H9 (cell line): Measurements from ENCODE around the gene GJA10. TPM values are rescaled to one million over a fixed set of nuclear protein-coding genes. Genes with fewer than 3 reads are reported as not detected.

Source experiments
- DNase-seq: peaks from one replicate; pipeline ENCODE4 v3.0.0-alpha.2; 2017
- H2AFZ ChIP-seq: one replicate; pipeline ENCODE4 v1.6.1; 2013; ENCODE audit warnings: mild to moderate bottlenecking, low read length, control low read depth, moderate library complexity
- H2AK5ac ChIP-seq: 2 replicates; pipeline ENCODE4 v1.6.1; 2013; ENCODE audit warnings: low read length, control low read depth, mixed read lengths; ENCODE audit not compliant: insufficient read length
- H2BK120ac ChIP-seq: one replicate; pipeline ENCODE4 v1.6.1; 2013; ENCODE audit warnings: low read depth, mild to moderate bottlenecking, low read length, control low read depth, inconsistent platforms; ENCODE audit not compliant: poor library complexity, severe bottlenecking
- H2BK12ac ChIP-seq: 2 replicates; pipeline ENCODE4 v1.6.1; 2013; ENCODE audit warnings: low read length, control low read depth, mixed read lengths, low read depth; ENCODE audit not compliant: insufficient read length
- H2BK15ac ChIP-seq: 2 replicates; pipeline ENCODE4 v1.6.1; 2013; ENCODE audit warnings: low read depth, low read length, control low read depth
- H2BK20ac ChIP-seq: one replicate; pipeline ENCODE4 v1.6.1; 2013; ENCODE audit warnings: low read depth, mild to moderate bottlenecking, low read length, control low read depth, inconsistent platforms; ENCODE audit not compliant: poor library complexity, severe bottlenecking
- H2BK5ac ChIP-seq: 2 replicates; pipeline ENCODE4 v1.6.1; 2013; ENCODE audit warnings: low read length, control low read depth, mixed read lengths; ENCODE audit not compliant: insufficient read length
- H3K14ac ChIP-seq: 2 replicates; pipeline ENCODE4 v1.6.1; 2013; ENCODE audit warnings: low read length, control low read depth; ENCODE audit not compliant: insufficient read depth
- H3K18ac ChIP-seq: 2 replicates; pipeline ENCODE4 v1.6.1; 2013; ENCODE audit warnings: low read depth, mild to moderate bottlenecking, mixed read lengths, low read length, control low read depth; ENCODE audit not compliant: insufficient read length
- H3K23ac ChIP-seq: 2 replicates; pipeline ENCODE4 v1.6.1; 2013; ENCODE audit warnings: low read length, control low read depth, mixed read lengths, low read depth; ENCODE audit not compliant: insufficient read length
- H3K23me2 ChIP-seq: 2 replicates; pipeline ENCODE4 v1.6.1; 2013; ENCODE audit warnings: low read depth, mild to moderate bottlenecking, mixed read lengths, low read length, control low read depth; ENCODE audit not compliant: insufficient read length, poor library complexity, severe bottlenecking
- H3K27ac ChIP-seq: 2 replicates; pipeline ENCODE4 v1.5.1; 2013; ENCODE audit warnings: low read length, control low read depth, mixed read lengths, low read depth; ENCODE audit not compliant: insufficient read length
- H3K27me3 ChIP-seq: 2 replicates; pipeline ENCODE4 v1.6.1; 2013; ENCODE audit warnings: low read length, control low read depth, inconsistent platforms; ENCODE audit not compliant: insufficient read depth
- H3K4ac ChIP-seq: 2 replicates; pipeline ENCODE4 v1.6.1; 2013; ENCODE audit warnings: low read depth, mild to moderate bottlenecking, control low read depth, inconsistent platforms, low read length, moderate library complexity
- H3K4me1 ChIP-seq: 2 replicates; pipeline ENCODE4 v1.6.1; 2013; ENCODE audit warnings: low read length, control low read depth, inconsistent platforms; ENCODE audit not compliant: insufficient read depth
- H3K4me2 ChIP-seq: 2 replicates; pipeline ENCODE4 v1.6.1; 2013; ENCODE audit warnings: low read length, control low read depth, mixed read lengths; ENCODE audit not compliant: insufficient read length, insufficient read depth
- H3K56ac ChIP-seq: 2 replicates; pipeline ENCODE4 v1.6.1; 2013; ENCODE audit warnings: low read depth, mild to moderate bottlenecking, mixed read lengths, low read length, control low read depth; ENCODE audit not compliant: insufficient read length
- H3K79me1 ChIP-seq: 2 replicates; pipeline ENCODE4 v1.6.1; 2013; ENCODE audit warnings: low read depth, mild to moderate bottlenecking, moderate library complexity, low read length, control low read depth, inconsistent platforms; ENCODE audit not compliant: insufficient read depth, poor library complexity, severe bottlenecking
- H3K79me2 ChIP-seq: 2 replicates; pipeline ENCODE4 v1.6.1; 2013; ENCODE audit warnings: low read length, control low read depth, inconsistent platforms; ENCODE audit not compliant: insufficient read depth
- H3K9ac ChIP-seq: 2 replicates; pipeline ENCODE4 v1.6.1; 2013; ENCODE audit warnings: low read length, control low read depth, mixed read lengths; ENCODE audit not compliant: insufficient read length; ENCODE audit errors: extremely low read depth
- H3K9me3 ChIP-seq: one replicate; pipeline ENCODE4 v1.6.1; 2013; ENCODE audit warnings: low read depth, low read length, inconsistent platforms; ENCODE audit not compliant: control insufficient read depth
- H3T11ph ChIP-seq: one replicate; pipeline ENCODE4 v1.6.1; 2013; ENCODE audit warnings: mild to moderate bottlenecking, low read length, control low read depth, inconsistent platforms
- H4K20me1 ChIP-seq: one replicate; pipeline ENCODE4 v1.6.1; 2013; ENCODE audit not compliant: control insufficient read depth, insufficient read length, insufficient read depth
- H4K5ac ChIP-seq: 2 replicates; pipeline ENCODE4 v1.6.1; 2013; ENCODE audit warnings: low read depth, mild to moderate bottlenecking, mixed read lengths, low read length, control low read depth; ENCODE audit not compliant: insufficient read length
- H4K8ac ChIP-seq: replicated peaks from 2 replicates; pipeline ENCODE4 v1.6.1; 2013; ENCODE audit warnings: low read length, control low read depth, mixed read lengths, low read depth; ENCODE audit not compliant: insufficient read length
- H4K91ac ChIP-seq: 2 replicates; pipeline ENCODE4 v1.6.1; 2013; ENCODE audit warnings: low read depth, mild to moderate bottlenecking, moderate library complexity, mixed read lengths, low read length, control low read depth; ENCODE audit not compliant: insufficient read length
- H3K27ac Mint-ChIP-seq, 3 experiments: 2 replicates in 2 of 3; 3 replicates in 1 of 3; pipeline ENCODE4 v1.8.0; 2020 to 2021; ENCODE audit warnings: mixed read lengths in 3 of 3, mild to moderate bottlenecking in 1 of 3, moderate library complexity in 1 of 3
- H3K27me3 Mint-ChIP-seq: 2 replicates; pipeline ENCODE4 v1.8.0; 2021; ENCODE audit warnings: low read depth, mild to moderate bottlenecking, moderate library complexity, mixed read lengths
- H3K36me3 Mint-ChIP-seq, 3 experiments: 2 replicates in 2 of 3; 3 replicates in 1 of 3; pipeline ENCODE4 v1.8.0; 2020 to 2021; ENCODE audit warnings: low read depth in 3 of 3, mixed read lengths in 3 of 3; ENCODE audit not compliant: insufficient read depth in 1 of 3
- H3K4me1 Mint-ChIP-seq, 2 experiments: 2 replicates each; pipeline ENCODE4 v1.8.0; 2020; ENCODE audit warnings: mixed read lengths in 2 of 2
- H3K4me3 Mint-ChIP-seq, 2 experiments: 2 replicates in 1 of 2; 3 replicates in 1 of 2; pipeline ENCODE4 v1.8.0; 2020 to 2021; ENCODE audit warnings: mild to moderate bottlenecking in 2 of 2, mixed read lengths in 2 of 2, moderate library complexity in 1 of 2
- H3K9me3 Mint-ChIP-seq, 2 experiments: 2 replicates in 1 of 2; 3 replicates in 1 of 2; pipeline ENCODE4 v1.8.0; 2020; ENCODE audit warnings: mild to moderate bottlenecking in 2 of 2, mixed read lengths in 2 of 2, moderate library complexity in 1 of 2
- CTCF ChIP-seq: fragments of 200-600 bp; sonication (generic); conservative IDR thresholded peaks from 3 replicates; pipeline ENCODE4 v1.8.0; 2021; ENCODE audit warnings: antibody characterized with exemption, mild to moderate bottlenecking
- WGBS: extraction: QIAGEN DNeasy Blood & Tissue Kit; methylation state at CpG from one replicate; pipeline ENCODE4 v1.1.7; 2013; ENCODE audit warnings: missing lambda C conversion rate, low lambda C conversion rate, mixed read lengths; ENCODE audit not compliant: insufficient read length; ENCODE audit errors: extremely low coverage; 5-methylcytosine and 5-hydroxymethylcytosine counted together
- total RNA-seq: library from RNA; stranded (reverse); gene quantifications from 2 replicates; pipeline ENCODE4 v1.2.1, GENCODE V29; 2021

Gene GJA10
- total RNA-seq, 1 experiment from 2014 or later, result not detected

DNA sequence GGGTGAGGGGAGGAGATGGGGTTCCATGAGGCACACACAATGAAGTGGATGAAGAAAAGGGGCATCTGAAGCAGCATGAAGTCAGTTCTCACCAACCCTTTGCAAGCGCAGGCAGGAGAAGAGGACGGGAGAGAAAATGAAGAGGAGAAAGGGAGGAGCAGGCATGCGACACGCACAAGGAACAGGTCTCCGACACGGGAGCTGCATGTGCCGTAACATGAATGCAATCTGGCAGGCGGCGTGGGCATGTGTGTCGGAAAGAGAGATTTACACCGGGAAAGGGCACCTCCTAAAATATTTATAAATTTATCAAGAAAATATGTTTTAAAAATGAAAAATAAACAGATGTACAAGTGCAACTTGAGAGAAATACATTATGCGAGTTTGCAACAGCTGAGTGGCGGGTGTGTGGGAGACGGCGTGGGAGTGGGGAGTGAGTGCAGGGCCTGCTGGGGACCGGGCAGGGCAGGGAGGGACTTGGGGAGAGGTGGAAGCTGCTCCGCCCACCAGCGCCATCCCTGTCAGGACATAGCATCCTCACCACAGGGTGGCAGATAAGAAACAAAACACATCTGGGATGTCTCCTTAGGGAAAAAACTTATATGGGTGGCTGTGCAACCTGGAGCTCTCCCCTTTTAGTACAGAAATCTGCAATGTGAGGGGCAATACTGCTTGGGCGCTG is 40.6 kb downstream of the GJA10 start:
- Histone ChIP-seq H3K9ac (no peak overlapping the region), H2BK120ac (no peak overlapping the region), H3K79me1 (no peaks in the 10 kb centered on the region), H4K20me1 (no peaks in the 10 kb centered on the region), H3K23ac (no peak overlapping the region), H2BK20ac (no peak overlapping the region), H4K8ac (no peak overlapping the region), H3K27ac (no peak overlapping the region), H3K23me2 (no peaks in the 10 kb centered on the region), H3K9me3 (no peaks in the 10 kb centered on the region), H4K5ac (peak overlapping the region; percentile 31), H2BK5ac (no peak overlapping the region), H4K91ac (no peak overlapping the region), H3K56ac (no peak overlapping the region), H3K4me1 (no peaks in the 10 kb centered on the region), H3K18ac (peak overlapping the region; percentile 6), H2AFZ (no peak overlapping the region), H2BK15ac (no peak overlapping the region), H3K27me3 (no peaks in the 10 kb centered on the region), H2BK12ac (no peak overlapping the region), H3K14ac (no peak overlapping the region; the same call in 1 of the 2 replicates), H3K79me2 (no peaks in the 10 kb centered on the region), H3T11ph (no peak overlapping the region), H3K4me2 (no peak overlapping the region), H2AK5ac (no peak overlapping the region), H3K4ac (no peak overlapping the region)
- H3K4me3 Mint-ChIP-seq, result no peak overlapping the region; a peak in 1 of 5 replicates
- H3K4me1 Mint-ChIP-seq, result peaks cover 4 to 10% of the 10 kb centered on the region in 2 experiments
- no peaks in the 10 kb centered on the region; a peak in 1 of 5 replicates for H3K9me3 Mint-ChIP-seq
- no peak for TF ChIP-seq CTCF
- no CpG with 5 or more reads among the region's 19 CpGs for WGBS
- peak overlapping the region in 1 of 3 experiments; percentile 14; a peak in 3 of 7 replicates for H3K27ac Mint-ChIP-seq
- DNase-seq, result no peak
- no peaks in the 10 kb centered on the region for H3K36me3 Mint-ChIP-seq
- no peaks in the 10 kb centered on the region for H3K27me3 Mint-ChIP-seq
